Neural progenitor cell (in vitro differentiated cells): Measurements from ENCODE around the gene P2RY6.

Experiments used
- EZH2 ChIP-seq: fragments of 200-600 bp; sonication (generic); IDR thresholded peaks from 2 replicates; pipeline ENCODE4 v1.6.1; 2017; ENCODE audit warnings: antibody characterized with exemption, mild to moderate bottlenecking, moderate library complexity
- EZH2phosphoT487 ChIP-seq: fragments of 200-600 bp; sonication (generic); IDR thresholded peaks from 2 replicates; pipeline ENCODE4 v1.6.1; 2017; ENCODE audit warnings: antibody characterized with exemption
- TF ChIP-seq, protein P1 (sequence below): fragments of 200-600 bp; sonication (generic); IDR thresholded peaks from 2 replicates; pipeline ENCODE4 v1.5.1; 2017; ENCODE audit warnings: antibody characterized with exemption, mild to moderate bottlenecking

GRCh38 chr11:73271936-73272679 is at the start of gene P2RY6:
- TF ChIP-seq, protein P1, sequence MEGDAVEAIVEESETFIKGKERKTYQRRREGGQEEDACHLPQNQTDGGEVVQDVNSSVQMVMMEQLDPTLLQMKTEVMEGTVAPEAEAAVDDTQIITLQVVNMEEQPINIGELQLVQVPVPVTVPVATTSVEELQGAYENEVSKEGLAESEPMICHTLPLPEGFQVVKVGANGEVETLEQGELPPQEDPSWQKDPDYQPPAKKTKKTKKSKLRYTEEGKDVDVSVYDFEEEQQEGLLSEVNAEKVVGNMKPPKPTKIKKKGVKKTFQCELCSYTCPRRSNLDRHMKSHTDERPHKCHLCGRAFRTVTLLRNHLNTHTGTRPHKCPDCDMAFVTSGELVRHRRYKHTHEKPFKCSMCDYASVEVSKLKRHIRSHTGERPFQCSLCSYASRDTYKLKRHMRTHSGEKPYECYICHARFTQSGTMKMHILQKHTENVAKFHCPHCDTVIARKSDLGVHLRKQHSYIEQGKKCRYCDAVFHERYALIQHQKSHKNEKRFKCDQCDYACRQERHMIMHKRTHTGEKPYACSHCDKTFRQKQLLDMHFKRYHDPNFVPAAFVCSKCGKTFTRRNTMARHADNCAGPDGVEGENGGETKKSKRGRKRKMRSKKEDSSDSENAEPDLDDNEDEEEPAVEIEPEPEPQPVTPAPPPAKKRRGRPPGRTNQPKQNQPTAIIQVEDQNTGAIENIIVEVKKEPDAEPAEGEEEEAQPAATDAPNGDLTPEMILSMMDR: no peak
- TF ChIP-seq EZH2phosphoT487 (no peak), EZH2 (no peak)
